Liver (tissue), 9 donors: ENCODE results near the gene ZNF606. TPM values are rescaled to one million over a fixed set of nuclear protein-coding genes. Genes with fewer than 3 reads are reported as not detected.
A peak's percentile ranks its signal among the peaks of the same experiment; 100 is the strongest.

Experiments used
- DNase-seq: peaks from one replicate; pipeline ENCODE4 v3.0.0-alpha.2; 2017; ENCODE audit warnings: low spot score
- H3K27ac ChIP-seq, 2 donors: one replicate each; pipeline ENCODE4 v1.7.0; 2013; ENCODE audit warnings: inconsistent platforms in 2 of 2, low read length in 2 of 2, control low read depth in 1 of 2, low read depth in 1 of 2, mild to moderate bottlenecking in 1 of 2
- H3K27me3 ChIP-seq, 4 donors: one replicate each; pipeline versions ENCODE4 v1.6.1 to v1.7.0; 2013; ENCODE audit warnings: low read length in 3 of 4, inconsistent platforms in 1 of 4, mild to moderate bottlenecking in 1 of 4, moderate library complexity in 1 of 4; ENCODE audit not compliant: control insufficient read depth in 4 of 4, insufficient read depth in 4 of 4
- H3K36me3 ChIP-seq, 4 donors: one replicate each; pipeline versions ENCODE4 v1.6.1 to v1.7.0; 2013; ENCODE audit warnings: low read length in 3 of 4, mild to moderate bottlenecking in 3 of 4, low read depth in 1 of 4, moderate library complexity in 1 of 4; ENCODE audit not compliant: control insufficient read depth in 4 of 4, insufficient read depth in 3 of 4
- H3K4me1 ChIP-seq, 4 donors: one replicate each; pipeline versions ENCODE4 v1.6.1 to v1.7.0; 2013; ENCODE audit warnings: low read length in 3 of 4, mild to moderate bottlenecking in 3 of 4, moderate library complexity in 1 of 4; ENCODE audit not compliant: control insufficient read depth in 4 of 4, insufficient read depth in 4 of 4
- H3K4me3 ChIP-seq, 3 donors: one replicate each; pipeline versions ENCODE4 v1.6.1 to v1.7.0; 2013; ENCODE audit warnings: low read length in 3 of 3, control low read depth in 1 of 3, low read depth in 1 of 3, mild to moderate bottlenecking in 1 of 3
- H3K9ac ChIP-seq, 2 donors: one replicate each; pipeline ENCODE4 v1.7.0; 2013; ENCODE audit warnings: low read length in 2 of 2, mild to moderate bottlenecking in 2 of 2, moderate library complexity in 2 of 2, control low read depth in 1 of 2, low read depth in 1 of 2
- H3K9me3 ChIP-seq, 4 donors: one replicate each; pipeline versions ENCODE4 v1.6.1 to v1.7.0; 2013; ENCODE audit warnings: low read length in 3 of 4; ENCODE audit not compliant: control insufficient read depth in 4 of 4
- EGR1 ChIP-seq, 2 donors: IDR thresholded peaks; 2 replicates each; pipeline ENCODE4 v1.6.1; 2016 to 2018; ENCODE audit warnings: antibody characterized with exemption in 2 of 2, low read depth in 2 of 2
- FOXA2 ChIP-seq: IDR thresholded peaks from 2 replicates; pipeline ENCODE4 v1.6.1; 2016; ENCODE audit warnings: antibody characterized with exemption
- GABPA ChIP-seq, 2 donors: IDR thresholded peaks in 1 of 2; conservative IDR thresholded peaks in 1 of 2; 2 replicates each; pipeline ENCODE4 v1.6.1; 2016; ENCODE audit warnings: antibody characterized with exemption in 2 of 2, mild to moderate bottlenecking in 1 of 2, moderate library complexity in 1 of 2
- HNF4A ChIP-seq, 2 donors: conservative IDR thresholded peaks; 2 replicates each; pipeline ENCODE4 v1.6.1; 2016; ENCODE audit warnings: antibody characterized with exemption in 2 of 2, mild to moderate bottlenecking in 2 of 2
- HNF4G ChIP-seq: IDR thresholded peaks from 2 replicates; pipeline ENCODE4 v1.6.1; 2016; ENCODE audit warnings: antibody characterized with exemption
- JUND ChIP-seq, 2 donors: IDR thresholded peaks; 2 replicates each; pipeline ENCODE4 v1.6.1; 2016; ENCODE audit warnings: antibody characterized with exemption in 2 of 2
- NR2F2 ChIP-seq: IDR thresholded peaks from 2 replicates; pipeline ENCODE4 v1.6.1; 2016; ENCODE audit warnings: antibody characterized with exemption
- RAD21 ChIP-seq, 2 donors: IDR thresholded peaks; 2 replicates each; pipeline ENCODE4 v1.6.1; 2016; ENCODE audit warnings: antibody characterized with exemption in 2 of 2, mild to moderate bottlenecking in 2 of 2
- RXRA ChIP-seq, 2 donors: IDR thresholded peaks; 2 replicates each; pipeline ENCODE4 v1.6.1; 2017 to 2018; ENCODE audit warnings: antibody characterized with exemption in 2 of 2, mild to moderate bottlenecking in 1 of 2
- SP1 ChIP-seq: IDR thresholded peaks from 2 replicates; pipeline ENCODE4 v1.6.1; 2018; ENCODE audit warnings: antibody characterized with exemption, mild to moderate bottlenecking
- WGBS: extraction: QIAGEN DNeasy Blood & Tissue Kit; methylation state at CpG from one replicate; pipeline ENCODE4 v1.1.7; 2013; 5-methylcytosine and 5-hydroxymethylcytosine counted together
- polyA plus RNA-seq, 2 donors: library from polyadenylated mRNA; stranded (reverse) in 1 of 2; unstranded in 1 of 2; fragments of 200-250 nt in 1 of 2; fragments of >200 nt in 1 of 2; fragmentation: Nextera tagmentation in 1 of 2; extraction: Ambion mirVana in 1 of 2; gene quantifications; one replicate each; pipeline versions ENCODE4 v1.2.1 to v1.2.3, GENCODE V29; 2013 to 2015
- total RNA-seq, 2 donors: library from RNA; depleted of rRNA; stranded (reverse); fragments of >200 nt; gene quantifications; one replicate each; pipeline ENCODE4 v1.2.3, GENCODE V29; 2014
- TF ChIP-seq, protein P1 (sequence below): IDR thresholded peaks from 2 replicates; pipeline ENCODE4 v1.6.1; 2016; ENCODE audit warnings: antibody characterized with exemption, mild to moderate bottlenecking
- TF ChIP-seq, protein P2 (sequence below): IDR thresholded peaks from 2 replicates; pipeline ENCODE4 v1.6.1; 2016; ENCODE audit warnings: antibody characterized with exemption
- TF ChIP-seq, protein P3 (sequence below): fragments of 150-350 bp; IDR thresholded peaks from 2 replicates; pipeline ENCODE4 v1.5.1; 2017; ENCODE audit warnings: improper control_type of control experiment, low read depth, low read length; ENCODE audit not compliant: missing input control
- TF ChIP-seq, protein P4 (sequence below): IDR thresholded peaks from 2 replicates; pipeline ENCODE4 v1.6.1; 2016; ENCODE audit warnings: antibody characterized with exemption
- donor health status: healthy.
- donor health status: healthy.
- donor health status: healthy.
- donor health status: healthy.
- donor health status: healthy.

ZNF606 gene
- total and polyA plus RNA-seq, 4 donors: 3.2 to 12.8 (median 6.6) TPM

DNA sequence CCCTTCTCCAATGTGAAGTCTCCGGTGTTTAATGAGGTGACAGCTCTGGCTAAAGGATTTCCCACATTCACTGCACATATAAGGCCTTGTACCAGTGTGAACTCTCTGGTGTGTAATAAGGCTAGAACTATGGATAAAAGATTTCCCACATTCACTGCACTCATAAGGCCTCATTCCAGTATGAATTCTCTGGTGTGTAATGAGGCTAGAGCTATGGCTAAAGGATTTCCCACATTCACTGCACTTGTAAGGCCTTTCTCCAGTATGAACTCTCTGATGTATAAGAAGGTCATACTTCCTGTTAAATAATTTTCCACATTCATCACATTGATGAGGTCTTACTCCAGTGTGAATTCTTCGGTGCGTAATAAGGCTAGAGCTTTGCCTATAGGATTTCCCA, 61.0 kb downstream of the ZNF606 start:
- no peak for TF ChIP-seq RAD21 (IDR thresholded peaks at IDR 0.05)
- TF ChIP-seq, protein P1, sequence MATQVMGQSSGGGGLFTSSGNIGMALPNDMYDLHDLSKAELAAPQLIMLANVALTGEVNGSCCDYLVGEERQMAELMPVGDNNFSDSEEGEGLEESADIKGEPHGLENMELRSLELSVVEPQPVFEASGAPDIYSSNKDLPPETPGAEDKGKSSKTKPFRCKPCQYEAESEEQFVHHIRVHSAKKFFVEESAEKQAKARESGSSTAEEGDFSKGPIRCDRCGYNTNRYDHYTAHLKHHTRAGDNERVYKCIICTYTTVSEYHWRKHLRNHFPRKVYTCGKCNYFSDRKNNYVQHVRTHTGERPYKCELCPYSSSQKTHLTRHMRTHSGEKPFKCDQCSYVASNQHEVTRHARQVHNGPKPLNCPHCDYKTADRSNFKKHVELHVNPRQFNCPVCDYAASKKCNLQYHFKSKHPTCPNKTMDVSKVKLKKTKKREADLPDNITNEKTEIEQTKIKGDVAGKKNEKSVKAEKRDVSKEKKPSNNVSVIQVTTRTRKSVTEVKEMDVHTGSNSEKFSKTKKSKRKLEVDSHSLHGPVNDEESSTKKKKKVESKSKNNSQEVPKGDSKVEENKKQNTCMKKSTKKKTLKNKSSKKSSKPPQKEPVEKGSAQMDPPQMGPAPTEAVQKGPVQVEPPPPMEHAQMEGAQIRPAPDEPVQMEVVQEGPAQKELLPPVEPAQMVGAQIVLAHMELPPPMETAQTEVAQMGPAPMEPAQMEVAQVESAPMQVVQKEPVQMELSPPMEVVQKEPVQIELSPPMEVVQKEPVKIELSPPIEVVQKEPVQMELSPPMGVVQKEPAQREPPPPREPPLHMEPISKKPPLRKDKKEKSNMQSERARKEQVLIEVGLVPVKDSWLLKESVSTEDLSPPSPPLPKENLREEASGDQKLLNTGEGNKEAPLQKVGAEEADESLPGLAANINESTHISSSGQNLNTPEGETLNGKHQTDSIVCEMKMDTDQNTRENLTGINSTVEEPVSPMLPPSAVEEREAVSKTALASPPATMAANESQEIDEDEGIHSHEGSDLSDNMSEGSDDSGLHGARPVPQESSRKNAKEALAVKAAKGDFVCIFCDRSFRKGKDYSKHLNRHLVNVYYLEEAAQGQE: no peak
- no peak for TF ChIP-seq JUND (IDR thresholded peaks at IDR 0.05)
- no peak for TF ChIP-seq FOXA2
- no peak for TF ChIP-seq NR2F2
- TF ChIP-seq, protein P2, sequence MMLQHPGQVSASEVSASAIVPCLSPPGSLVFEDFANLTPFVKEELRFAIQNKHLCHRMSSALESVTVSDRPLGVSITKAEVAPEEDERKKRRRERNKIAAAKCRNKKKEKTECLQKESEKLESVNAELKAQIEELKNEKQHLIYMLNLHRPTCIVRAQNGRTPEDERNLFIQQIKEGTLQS: no peak
- TF ChIP-seq, protein P3, sequence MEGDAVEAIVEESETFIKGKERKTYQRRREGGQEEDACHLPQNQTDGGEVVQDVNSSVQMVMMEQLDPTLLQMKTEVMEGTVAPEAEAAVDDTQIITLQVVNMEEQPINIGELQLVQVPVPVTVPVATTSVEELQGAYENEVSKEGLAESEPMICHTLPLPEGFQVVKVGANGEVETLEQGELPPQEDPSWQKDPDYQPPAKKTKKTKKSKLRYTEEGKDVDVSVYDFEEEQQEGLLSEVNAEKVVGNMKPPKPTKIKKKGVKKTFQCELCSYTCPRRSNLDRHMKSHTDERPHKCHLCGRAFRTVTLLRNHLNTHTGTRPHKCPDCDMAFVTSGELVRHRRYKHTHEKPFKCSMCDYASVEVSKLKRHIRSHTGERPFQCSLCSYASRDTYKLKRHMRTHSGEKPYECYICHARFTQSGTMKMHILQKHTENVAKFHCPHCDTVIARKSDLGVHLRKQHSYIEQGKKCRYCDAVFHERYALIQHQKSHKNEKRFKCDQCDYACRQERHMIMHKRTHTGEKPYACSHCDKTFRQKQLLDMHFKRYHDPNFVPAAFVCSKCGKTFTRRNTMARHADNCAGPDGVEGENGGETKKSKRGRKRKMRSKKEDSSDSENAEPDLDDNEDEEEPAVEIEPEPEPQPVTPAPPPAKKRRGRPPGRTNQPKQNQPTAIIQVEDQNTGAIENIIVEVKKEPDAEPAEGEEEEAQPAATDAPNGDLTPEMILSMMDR: no peak
- TF ChIP-seq HNF4A (conservative IDR thresholded peaks at IDR 0.05): no peak
- TF ChIP-seq EGR1 (IDR thresholded peaks at IDR 0.05; ENCODE audit: low read depth in 2 of 2): no peak
- TF ChIP-seq SP1: no peak
- TF ChIP-seq RXRA (IDR thresholded peaks at IDR 0.05): no peak
- TF ChIP-seq GABPA (IDR thresholded peaks at IDR 0.05 in 1 of 2, conservative IDR thresholded peaks at IDR 0.05 in 1 of 2): no peak
- TF ChIP-seq HNF4G: no peak
- TF ChIP-seq, protein P4, sequence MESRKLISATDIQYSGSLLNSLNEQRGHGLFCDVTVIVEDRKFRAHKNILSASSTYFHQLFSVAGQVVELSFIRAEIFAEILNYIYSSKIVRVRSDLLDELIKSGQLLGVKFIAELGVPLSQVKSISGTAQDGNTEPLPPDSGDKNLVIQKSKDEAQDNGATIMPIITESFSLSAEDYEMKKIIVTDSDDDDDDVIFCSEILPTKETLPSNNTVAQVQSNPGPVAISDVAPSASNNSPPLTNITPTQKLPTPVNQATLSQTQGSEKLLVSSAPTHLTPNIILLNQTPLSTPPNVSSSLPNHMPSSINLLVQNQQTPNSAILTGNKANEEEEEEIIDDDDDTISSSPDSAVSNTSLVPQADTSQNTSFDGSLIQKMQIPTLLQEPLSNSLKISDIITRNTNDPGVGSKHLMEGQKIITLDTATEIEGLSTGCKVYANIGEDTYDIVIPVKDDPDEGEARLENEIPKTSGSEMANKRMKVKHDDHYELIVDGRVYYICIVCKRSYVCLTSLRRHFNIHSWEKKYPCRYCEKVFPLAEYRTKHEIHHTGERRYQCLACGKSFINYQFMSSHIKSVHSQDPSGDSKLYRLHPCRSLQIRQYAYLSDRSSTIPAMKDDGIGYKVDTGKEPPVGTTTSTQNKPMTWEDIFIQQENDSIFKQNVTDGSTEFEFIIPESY: no peak
- Histone ChIP-seq H3K4me1 (peaks cover 0 to 3% (median under 1%) of the 10 kb centered on the region in 4 donors), H3K36me3 (peaks cover 11 to 35% (median 18%) of the 10 kb centered on the region in 4 donors), H3K9ac (no peak overlapping the region), H3K27me3 (no peaks in the 10 kb centered on the region), H3K4me3 (peak overlapping the region in 2 of 3 donors; percentile 12 to 50), H3K9me3 (peaks cover 30 to 61% (median 54%) of the 10 kb centered on the region in 4 donors), H3K27ac (no peak overlapping the region)
- WGBS: 98% methylated on average over 3 of the region's 3 CpGs
- DNase-seq: no peak

DNA sequence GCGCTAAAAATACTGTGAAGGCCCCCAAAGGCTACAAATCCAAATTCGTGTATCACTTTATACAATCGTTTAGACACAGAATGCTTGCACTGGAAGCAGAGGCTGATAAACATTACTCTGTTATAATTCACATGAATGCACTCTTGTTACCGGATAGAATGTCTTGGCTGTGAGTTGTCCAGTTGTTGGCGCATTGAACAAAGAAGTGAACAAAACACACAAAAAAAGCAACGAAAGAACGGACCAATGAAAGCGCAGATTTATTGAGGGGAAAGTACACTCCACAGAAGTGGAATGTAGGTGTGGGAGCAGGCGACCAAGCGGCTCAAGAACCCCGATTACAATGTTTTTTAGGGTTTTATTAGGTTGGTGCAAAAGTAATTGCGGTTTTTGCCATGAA, 66.9 kb downstream of the ZNF606 start:
- H3K9ac ChIP-seq: no peak overlapping the region
- DNase-seq: no peak
- H3K4me3 ChIP-seq: peak overlapping the region in 2 of 3 donors; percentile 61 to 82
- peaks cover 17 to 45% (median 37%) of the 10 kb centered on the region in 4 donors for H3K9me3 ChIP-seq
- H3K27me3 ChIP-seq: no peaks in the 10 kb centered on the region
- peaks cover 0 to 10% (median 10%) of the 10 kb centered on the region in 4 donors for H3K36me3 ChIP-seq
- WGBS: 89% methylated on average over 12 of the region's 12 CpGs
- no peak overlapping the region for H3K27ac ChIP-seq
- peaks cover 0 to 5% (median 4%) of the 10 kb centered on the region in 4 donors for H3K4me1 ChIP-seq
- TF ChIP-seq, protein P4: no peak
- no peak for TF ChIP-seq JUND (IDR thresholded peaks at IDR 0.05)
- no peak for TF ChIP-seq HNF4G
- no peak for TF ChIP-seq NR2F2
- TF ChIP-seq, protein P1: no peak
- TF ChIP-seq, protein P3: no peak
- TF ChIP-seq SP1: no peak
- no peak for TF ChIP-seq GABPA (IDR thresholded peaks at IDR 0.05 in 1 of 2, conservative IDR thresholded peaks at IDR 0.05 in 1 of 2)
- no peak for TF ChIP-seq EGR1 (IDR thresholded peaks at IDR 0.05; ENCODE audit: low read depth in 2 of 2)
